DOHH2 (cell line): ENCODE data around the gene CDC42BPA.

Source experiments
- H3F3A ChIP-seq: fragments of 200-600 bp; sonication (generic), shearing (Covaris generic); 2 replicates; pipeline ENCODE4 v1.6.0; 2016; ENCODE audit warnings: antibody characterized with exemption, mild to moderate bottlenecking; ENCODE audit not compliant: control insufficient read depth, insufficient read depth
- H3K27ac ChIP-seq: fragments of 200-600 bp; sonication (generic); 2 replicates; pipeline ENCODE4 v1.5.1; 2014; ENCODE audit warnings: low read depth, mild to moderate bottlenecking, low read length, moderate library complexity
- H3K27me3 ChIP-seq: fragments of 200-600 bp; sonication (generic); 2 replicates; pipeline ENCODE4 v1.6.1; 2014; ENCODE audit warnings: mild to moderate bottlenecking, low read length, mixed read lengths; ENCODE audit not compliant: control insufficient read depth
- H3K36me3 ChIP-seq: fragments of 200-600 bp; sonication (generic); 2 replicates; pipeline ENCODE4 v1.6.1; 2014; ENCODE audit warnings: mild to moderate bottlenecking, low read length, moderate library complexity, mixed read lengths; ENCODE audit not compliant: control insufficient read depth
- H3K4me1 ChIP-seq: fragments of 200-600 bp; sonication (generic); 2 replicates; pipeline ENCODE4 v1.6.1; 2014; ENCODE audit warnings: mild to moderate bottlenecking, low read length, mixed read lengths; ENCODE audit not compliant: control insufficient read depth
- H3K4me2 ChIP-seq: fragments of 200-600 bp; sonication (generic); 2 replicates; pipeline ENCODE4 v1.6.0; 2014; ENCODE audit warnings: mild to moderate bottlenecking, low read length, moderate library complexity
- H3K4me3 ChIP-seq: fragments of 200-600 bp; sonication (generic); 2 replicates; pipeline ENCODE4 v1.5.1; 2014; ENCODE audit warnings: mild to moderate bottlenecking, low read length, mixed read lengths
- H3K79me2 ChIP-seq: fragments of 200-600 bp; sonication (generic); 2 replicates; pipeline ENCODE4 v1.6.1; 2014; ENCODE audit warnings: mild to moderate bottlenecking, low read length, mixed read lengths; ENCODE audit not compliant: control insufficient read depth
- H3K9me2 ChIP-seq: fragments of 200-600 bp; sonication (generic); replicated peaks from 2 replicates; pipeline ENCODE4 v1.6.1; 2014; ENCODE audit warnings: mild to moderate bottlenecking, low read length, mixed read lengths; ENCODE audit not compliant: control insufficient read depth
- H3K9me3 ChIP-seq: fragments of 200-600 bp; sonication (generic); 2 replicates; pipeline ENCODE4 v1.6.1; 2014; ENCODE audit warnings: antibody characterized with exemption, low read length, mixed read lengths; ENCODE audit not compliant: control insufficient read depth, insufficient read depth
- H4K20me1 ChIP-seq: fragments of 200-600 bp; sonication (generic); 2 replicates; pipeline ENCODE4 v1.6.0; 2014; ENCODE audit warnings: low read depth, mild to moderate bottlenecking, antibody characterized with exemption, low read length, moderate library complexity; ENCODE audit not compliant: control insufficient read depth, insufficient read depth
- CTCF ChIP-seq: fragments of 200-600 bp; sonication (generic); IDR thresholded peaks from one replicate; pipeline ENCODE4 v1.5.1; 2014; ENCODE audit warnings: antibody characterized with exemption, mild to moderate bottlenecking, low read depth, low read length; ENCODE audit not compliant: poor library complexity, severe bottlenecking
- EZH2phosphoT487 ChIP-seq: fragments of 200-600 bp; sonication (generic); IDR thresholded peaks from 2 replicates; pipeline ENCODE4 v1.6.1; 2017; ENCODE audit warnings: borderline replicate concordance, mild to moderate bottlenecking, antibody characterized with exemption, low read length, moderate library complexity, mixed read lengths

CDC42BPA gene

GRCh38 chr1:227073786-227074185 is 244.5 kb downstream of the CDC42BPA start:
- Histone ChIP-seq H4K20me1 (no peaks in the 10 kb centered on the region), H3K9me3 (no peaks in the 10 kb centered on the region), H3F3A (no peaks in the 10 kb centered on the region), H3K79me2 (no peaks in the 10 kb centered on the region), H3K27ac (no peak overlapping the region), H3K4me2 (no peak overlapping the region), H3K4me3 (no peak overlapping the region), H3K4me1 (no peaks in the 10 kb centered on the region), H3K9me2 (no peaks in the 10 kb centered on the region), H3K27me3 (peaks cover 15% of the 10 kb centered on the region), H3K36me3 (no peaks in the 10 kb centered on the region)
- no peak for TF ChIP-seq EZH2phosphoT487
- no peak for TF ChIP-seq CTCF

GRCh38 chr1:227072991-227073390 is 245.3 kb downstream of the CDC42BPA start:
- Histone ChIP-seq H3K79me2 (no peaks in the 10 kb centered on the region), H4K20me1 (no peaks in the 10 kb centered on the region), H3K27me3 (peaks cover 15% of the 10 kb centered on the region), H3K36me3 (no peaks in the 10 kb centered on the region), H3K27ac (no peak overlapping the region), H3K9me2 (no peaks in the 10 kb centered on the region), H3F3A (no peaks in the 10 kb centered on the region), H3K4me1 (no peaks in the 10 kb centered on the region), H3K9me3 (no peaks in the 10 kb centered on the region), H3K4me3 (no peak overlapping the region), H3K4me2 (no peak overlapping the region)
- TF ChIP-seq EZH2phosphoT487 = no peak
- TF ChIP-seq CTCF = no peak

GRCh38 chr1:227071895-227072587 is 246.3 kb downstream of the CDC42BPA start:
- no peak overlapping the region for H3K4me2 ChIP-seq
- H3K9me3 ChIP-seq = no peaks in the 10 kb centered on the region
- no peak overlapping the region for H3K4me3 ChIP-seq
- no peaks in the 10 kb centered on the region for H3K4me1 ChIP-seq
- H3K27me3 ChIP-seq = peaks cover 13% of the 10 kb centered on the region
- no peaks in the 10 kb centered on the region for H3K9me2 ChIP-seq
- no peaks in the 10 kb centered on the region for H3F3A ChIP-seq
- no peaks in the 10 kb centered on the region for H4K20me1 ChIP-seq
- no peak overlapping the region for H3K27ac ChIP-seq
- TF ChIP-seq EZH2phosphoT487 = no peak
- no peak for TF ChIP-seq CTCF
- no peaks in the 10 kb centered on the region for H3K79me2 ChIP-seq
- H3K36me3 ChIP-seq = no peaks in the 10 kb centered on the region
